HG03039 (cell line): ENCODE results near the gene ATP11A.

Source experiments
- ATAC-seq: cut with Tn5 transposase; IDR thresholded peaks from one replicate; pipeline ENCODE4 v1.9.1; 2021; ENCODE audit warnings: mild to moderate bottlenecking, moderate library complexity; ENCODE audit not compliant: unreplicated experiment

The ATP11A gene

GRCh38 chr13:112689303-112690245 lies at the start of gene ATP11A:
ATP11A (plus strand) TSS chr13:112690038; CDS start chr13:112690417, 379 bp downstream.
- ATAC-seq = peak; percentile 82

GRCh38 chr13:112641456-112642089 lies 48.3 kb upstream of the ATP11A start:
- no peak for ATAC-seq

GRCh38 chr13:112642090-112642460 lies 47.8 kb upstream of the ATP11A start:
- ATAC-seq = no peak

GRCh38 chr13:112643759-112644459 lies 45.9 kb upstream of the ATP11A start:
- no peak for ATAC-seq

- no peak for ATAC-seq
Measured at GRCh38 chr13:112645327-112645914, 44.4 kb upstream of the ATP11A start.

- no peak for ATAC-seq
Measured at GRCh38 chr13:112647256-112647655, 42.6 kb upstream of the ATP11A start.

GRCh38 chr13:112648101-112648500 lies 41.7 kb upstream of the ATP11A start:
- ATAC-seq = no peak

- no peak for ATAC-seq
Measured at GRCh38 chr13:112648966-112649690, 40.7 kb upstream of the ATP11A start.

- ATAC-seq = no peak
Measured at GRCh38 chr13:112651311-112651710, 38.5 kb upstream of the ATP11A start.

- no peak for ATAC-seq
Measured at GRCh38 chr13:112651750-112652511, 37.9 kb upstream of the ATP11A start.

GRCh38 chr13:112652512-112653070 lies 37.2 kb upstream of the ATP11A start:
- no peak for ATAC-seq

GRCh38 chr13:112653071-112653470 lies 36.8 kb upstream of the ATP11A start:
- no peak for ATAC-seq

GRCh38 chr13:112655913-112656312 lies 33.9 kb upstream of the ATP11A start:
- no peak for ATAC-seq

GRCh38 chr13:112657850-112658445 lies 31.9 kb upstream of the ATP11A start:
- no peak for ATAC-seq

GRCh38 chr13:112658808-112659207 lies 31.0 kb upstream of the ATP11A start:
- ATAC-seq = no peak

GRCh38 chr13:112661291-112661690 lies 28.5 kb upstream of the ATP11A start:
- ATAC-seq = no peak

GRCh38 chr13:112664501-112665203 lies 25.2 kb upstream of the ATP11A start:
- ATAC-seq = no peak

GRCh38 chr13:112668924-112669323 lies 20.9 kb upstream of the ATP11A start:
- no peak for ATAC-seq
